Neural progenitor cell (in vitro differentiated cells): ENCODE measurements around the gene RNU1-1.
"Not testable (repeated sequence)": the region's sequence is repeated elsewhere in the genome, so short reads cannot be mapped to it uniquely, and the experiment has no call there.

Source experiments
- CTCF ChIP-seq: fragments of 200-600 bp; sonication (generic); IDR thresholded peaks from 2 replicates; pipeline ENCODE4 v1.5.1; 2017; ENCODE audit warnings: antibody characterized with exemption, mild to moderate bottlenecking
- EZH2 ChIP-seq: fragments of 200-600 bp; sonication (generic); IDR thresholded peaks from 2 replicates; pipeline ENCODE4 v1.6.1; 2017; ENCODE audit warnings: antibody characterized with exemption, mild to moderate bottlenecking, moderate library complexity
- EZH2phosphoT487 ChIP-seq: fragments of 200-600 bp; sonication (generic); IDR thresholded peaks from 2 replicates; pipeline ENCODE4 v1.6.1; 2017; ENCODE audit warnings: antibody characterized with exemption

GRCh38 chr1:16489195-16489880 lies 24.7 kb downstream of the RNU1-1 start:
- not testable (repeated sequence) for TF ChIP-seq CTCF, EZH2, EZH2phosphoT487
